Measurements from ENCODE around the gene LRRC10B.

Gene LRRC10B

DNA sequence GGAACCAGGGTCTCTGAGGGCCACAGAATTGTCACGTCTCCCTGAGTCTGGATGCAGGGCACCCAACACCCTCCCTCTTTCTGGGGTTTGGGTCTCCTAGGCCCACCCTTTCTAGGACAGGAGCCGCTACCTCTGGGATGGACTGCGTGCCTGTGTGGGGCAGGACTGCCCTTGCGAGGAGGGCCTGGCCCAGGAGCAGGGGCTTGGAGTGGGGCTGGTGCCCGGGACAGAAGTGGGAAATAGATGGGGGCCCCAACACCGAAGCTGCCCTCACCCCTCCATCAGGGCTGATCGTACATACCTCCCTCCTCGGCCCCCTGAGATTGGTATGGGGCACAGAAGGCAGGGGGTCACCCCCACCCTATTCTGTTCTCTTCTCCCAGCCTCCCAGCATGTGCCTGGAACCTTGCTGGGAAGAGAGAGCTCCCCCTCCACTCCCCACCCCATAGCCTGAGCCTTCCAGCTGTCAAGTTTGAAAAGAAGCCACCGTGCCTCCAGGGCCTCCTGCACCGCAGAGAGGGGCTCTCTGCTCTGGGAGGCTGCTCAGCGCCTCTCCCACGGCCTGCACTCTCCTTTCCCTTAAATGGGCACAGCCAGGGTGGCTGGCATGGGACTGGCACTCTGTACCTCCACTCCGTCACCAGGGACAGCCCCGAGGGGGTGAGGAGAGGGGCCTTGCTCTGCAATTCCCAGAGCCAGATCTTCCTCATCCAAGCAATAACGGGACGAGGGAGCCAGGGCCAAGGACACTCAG lies 1.8 kb downstream of the LRRC10B start:
- DNase-seq: no peak

DNA sequence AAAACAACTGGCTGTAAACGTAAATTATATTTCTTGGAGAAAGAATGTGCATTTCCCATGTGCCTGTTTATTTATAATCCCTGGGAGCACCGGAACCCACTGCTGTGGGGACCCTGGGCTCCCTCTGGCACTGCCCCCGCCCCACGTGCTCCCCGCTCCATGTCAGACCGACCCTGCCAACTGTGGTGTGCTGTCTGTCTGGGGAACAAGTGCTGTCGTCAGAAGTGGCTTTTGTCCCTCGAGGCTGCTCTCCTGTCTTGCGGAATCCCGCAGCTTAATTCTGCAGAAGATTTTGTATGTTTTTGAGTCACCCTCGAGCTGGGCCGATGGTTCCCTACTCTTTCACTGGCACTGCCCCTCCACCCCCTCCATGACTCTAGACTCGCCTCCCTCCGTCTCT lies 2.4 kb downstream of the LRRC10B start:
- no peak for DNase-seq

DNA sequence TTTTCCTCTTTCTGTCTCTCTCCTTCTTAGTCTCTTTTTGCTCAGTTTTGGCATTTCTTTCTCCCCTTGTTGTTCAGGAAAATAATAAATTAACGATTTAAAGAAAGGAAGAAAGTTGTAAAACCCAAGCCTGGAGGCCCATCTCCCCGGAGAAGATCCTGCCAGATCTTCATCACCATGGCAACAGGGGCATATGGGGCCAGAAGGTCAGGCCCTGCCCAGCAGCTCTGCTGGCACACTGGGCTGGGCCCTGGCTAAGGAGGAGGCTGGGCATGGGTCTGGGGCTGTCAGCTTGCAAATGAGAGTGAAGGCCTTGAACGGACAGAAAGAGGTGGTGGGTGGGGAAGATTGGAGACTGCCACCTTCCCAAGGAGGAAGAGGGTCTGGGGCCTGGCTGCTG lies 2.8 kb downstream of the LRRC10B start:
- DNase-seq: no peak

DNA sequence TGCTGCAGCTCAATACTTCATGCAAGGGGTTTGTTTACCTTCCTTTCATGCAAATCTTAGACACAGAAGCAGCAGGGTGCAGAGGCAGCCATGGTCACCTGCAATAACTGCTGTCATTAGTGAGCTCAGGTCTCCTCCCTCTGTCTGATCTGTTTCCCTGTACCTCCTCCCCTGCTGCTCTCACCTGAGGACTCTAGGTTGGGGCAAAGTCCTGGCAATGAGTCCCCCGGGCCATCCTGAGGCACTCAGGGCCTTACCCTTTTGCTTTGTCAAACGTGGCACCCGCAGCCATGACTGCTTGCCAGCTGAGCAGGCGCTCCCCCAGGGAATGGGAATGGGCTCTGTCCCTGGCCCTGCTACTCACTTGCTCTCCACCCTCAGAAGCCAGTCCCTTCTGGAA lies 3.9 kb downstream of the LRRC10B start:
- no peak for DNase-seq

DNA sequence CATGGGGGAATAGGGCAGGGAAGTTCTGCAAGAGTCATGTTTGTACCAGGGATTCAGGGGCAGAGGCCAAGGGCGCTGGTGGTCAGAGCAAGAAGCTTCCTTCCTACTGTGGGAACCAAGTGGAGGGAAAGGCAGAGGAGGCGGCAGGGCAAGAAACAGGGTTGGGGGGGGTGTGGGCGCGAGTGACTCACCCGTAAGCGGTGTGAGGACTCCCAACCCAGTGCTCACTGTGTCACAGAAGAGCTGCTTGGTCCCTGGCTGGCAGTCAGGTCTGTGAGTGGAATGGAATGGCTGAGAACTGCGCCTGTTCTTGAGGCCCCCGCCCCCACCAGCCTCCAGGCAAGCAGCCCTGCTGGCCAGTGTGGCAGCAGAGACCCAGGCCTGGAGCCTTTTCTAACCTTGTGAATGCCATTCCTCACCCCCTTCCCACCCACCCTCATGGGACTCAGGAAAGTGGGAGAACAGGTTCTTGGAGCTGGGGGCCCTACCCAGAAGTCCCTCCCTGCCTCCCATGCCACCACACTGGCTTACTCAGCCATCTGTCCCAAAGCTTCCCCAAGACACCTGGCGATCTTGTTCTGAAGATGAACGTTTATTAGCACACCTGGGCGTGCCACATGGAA lies 4.7 kb downstream of the LRRC10B start:
- DNase-seq: no peak

DNA sequence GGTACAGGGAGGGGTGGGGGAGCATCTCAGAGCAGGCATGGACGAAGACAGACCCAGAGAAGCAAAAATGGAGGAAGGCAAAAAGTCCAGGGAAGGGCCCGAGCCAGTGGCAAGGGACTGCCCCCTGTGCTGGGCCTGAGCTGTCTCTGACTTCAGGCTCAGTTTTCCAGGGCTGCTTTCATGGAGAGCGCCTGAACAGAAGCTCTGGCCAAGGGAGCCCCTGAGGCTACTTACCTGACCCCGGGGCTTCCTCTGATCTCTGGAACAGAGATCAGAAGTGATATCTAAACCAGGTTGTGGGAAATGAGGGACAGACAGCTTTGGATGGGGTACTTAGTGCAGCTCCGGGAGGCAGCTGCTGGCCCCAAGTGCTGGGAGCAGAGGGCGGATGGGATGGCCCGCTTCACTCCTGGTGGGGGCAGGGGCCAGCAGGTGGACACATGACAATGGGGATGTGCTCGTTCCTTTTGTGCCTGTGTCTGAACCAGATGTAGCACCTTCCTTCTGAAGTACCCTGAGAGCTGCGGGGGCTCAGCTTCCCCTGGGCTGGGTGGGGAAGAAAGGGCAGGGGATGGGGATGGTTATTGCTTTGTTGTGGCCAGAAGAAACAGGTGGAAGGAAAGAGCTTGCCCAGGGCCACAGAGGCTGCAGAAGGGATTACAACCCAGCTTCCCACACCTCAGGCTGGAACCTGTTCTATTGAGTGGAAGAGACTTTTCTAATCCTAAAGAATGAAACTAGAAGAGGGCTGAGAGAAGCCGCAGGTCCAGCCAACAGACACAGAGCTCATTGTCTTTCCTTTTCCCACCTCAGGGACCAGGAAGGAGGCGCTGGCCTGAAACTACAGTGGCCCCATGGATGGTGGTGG lies 5.7 kb downstream of the LRRC10B start:
- DNase-seq: no peak

DNA sequence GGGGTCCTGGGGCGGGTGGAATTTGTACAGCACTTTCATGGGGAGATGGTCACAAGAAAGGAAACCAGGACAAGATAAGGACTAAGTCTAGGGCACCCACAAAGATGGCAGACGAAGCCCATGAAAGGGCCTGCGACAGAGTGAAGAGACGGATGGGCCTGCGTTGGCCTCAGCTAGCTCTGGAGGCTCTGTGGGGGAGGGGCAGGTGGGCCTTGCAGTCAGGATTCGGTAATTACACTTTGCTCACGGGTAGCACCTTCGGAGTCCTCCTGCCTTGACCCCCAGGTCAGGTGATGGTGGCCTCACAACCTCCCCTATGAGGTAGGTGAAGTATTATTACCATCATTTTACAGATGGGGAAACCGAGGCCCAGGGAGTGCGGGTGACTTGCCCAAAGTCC lies 7.1 kb downstream of the LRRC10B start:
- DNase-seq: no peak

DNA sequence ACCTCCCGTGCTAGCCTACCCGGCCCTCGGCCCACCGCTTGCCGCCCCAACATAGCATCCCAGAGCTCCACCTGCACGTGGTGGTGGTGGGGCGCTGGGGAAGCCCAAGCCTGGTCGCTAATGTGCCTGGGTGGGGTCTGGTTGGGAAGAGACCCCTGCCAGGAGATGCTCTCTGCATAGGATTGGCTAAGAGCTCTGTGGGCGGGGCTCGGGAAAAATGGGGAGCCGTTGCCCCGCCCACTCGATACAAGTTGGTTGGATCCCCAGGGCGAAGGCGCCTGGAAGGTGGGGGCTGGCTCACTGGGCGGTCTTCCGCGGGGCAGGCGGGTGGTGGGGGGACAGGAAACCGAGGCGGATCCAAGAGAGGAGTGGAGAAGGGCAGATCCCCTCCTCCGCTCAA lies 7.6 kb downstream of the LRRC10B start:
- no peak for DNase-seq

DNA sequence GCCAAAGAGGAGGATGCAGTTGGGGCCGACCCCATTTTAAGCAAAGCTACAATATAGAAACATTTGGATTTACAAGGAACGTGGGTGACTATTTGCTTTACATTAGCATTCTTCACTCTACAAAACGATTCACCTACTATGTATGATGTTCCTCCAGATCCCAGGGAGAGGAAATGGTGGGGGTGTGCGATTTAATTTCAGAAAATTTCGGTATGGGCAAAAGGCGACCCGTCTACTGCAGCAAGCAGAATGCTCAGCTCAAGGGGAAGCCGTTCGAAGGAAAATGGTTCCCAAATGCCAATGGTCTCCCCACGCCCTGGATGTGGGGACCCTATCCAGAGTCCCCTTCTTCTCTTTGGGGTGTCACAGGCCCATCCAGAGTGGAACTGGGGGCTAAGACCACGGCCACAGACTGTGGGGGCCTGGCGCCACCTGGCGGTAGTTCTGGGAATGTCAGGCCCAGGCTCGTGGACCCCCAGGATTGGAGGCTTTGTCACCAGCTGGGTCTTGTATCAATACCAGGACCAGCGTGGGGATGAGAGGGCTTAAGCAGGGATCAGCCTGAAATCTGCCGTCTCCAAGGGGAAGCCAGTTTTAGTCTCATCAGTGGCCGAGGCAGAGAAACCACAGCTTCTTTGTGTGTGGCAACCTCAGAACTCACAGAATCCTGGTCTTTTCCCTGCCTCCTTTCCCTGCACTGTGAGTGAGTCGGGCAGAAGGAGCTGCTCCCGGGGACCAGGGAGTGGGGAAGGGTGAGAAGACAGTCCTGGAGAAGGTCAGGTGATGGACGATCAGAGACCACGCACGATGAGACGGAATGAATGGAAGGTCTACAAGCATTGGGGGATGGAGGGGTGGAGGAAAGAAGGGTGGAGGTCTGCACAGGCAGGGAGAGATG lies 8.4 kb downstream of the LRRC10B start:
- DNase-seq: peak; percentile 26

DNA sequence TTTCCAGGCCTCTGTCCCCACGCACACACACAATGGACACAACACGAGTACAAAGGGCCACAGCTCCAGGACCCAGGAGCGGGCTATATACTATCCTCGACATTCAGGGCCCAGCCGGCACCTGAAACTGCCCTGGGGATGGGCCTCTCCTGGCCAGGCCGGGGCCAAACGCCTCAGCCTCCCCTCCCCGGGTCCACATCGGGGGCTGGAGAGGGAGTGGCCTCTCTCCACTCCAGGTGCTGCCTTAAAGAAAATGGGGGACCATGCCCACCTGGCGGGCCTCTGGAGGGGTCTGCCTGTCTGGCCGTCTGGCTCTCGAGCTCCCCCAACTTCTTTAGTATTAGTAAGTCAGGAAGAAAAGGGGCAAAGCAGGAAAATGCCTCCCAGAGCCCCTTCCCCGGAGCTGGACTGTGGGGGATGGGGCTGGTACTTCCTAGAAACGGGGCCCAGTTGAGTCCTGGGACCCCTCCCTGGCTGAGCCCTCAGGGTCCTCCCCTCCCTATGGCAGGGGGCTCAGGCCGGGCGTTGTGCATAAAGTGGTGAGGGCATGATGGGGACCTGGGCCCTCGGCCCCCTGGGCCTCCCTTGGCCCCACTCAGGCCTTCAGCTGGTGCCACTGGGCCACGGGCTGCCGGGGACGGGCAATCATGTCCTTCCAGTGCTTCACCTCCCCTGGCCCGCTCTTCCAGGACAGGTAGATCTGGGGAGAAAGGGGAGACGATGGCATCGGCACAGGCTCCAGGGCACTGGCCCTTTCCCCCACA lies 9.7 kb downstream of the LRRC10B start:
- DNase-seq: no peak

DNA sequence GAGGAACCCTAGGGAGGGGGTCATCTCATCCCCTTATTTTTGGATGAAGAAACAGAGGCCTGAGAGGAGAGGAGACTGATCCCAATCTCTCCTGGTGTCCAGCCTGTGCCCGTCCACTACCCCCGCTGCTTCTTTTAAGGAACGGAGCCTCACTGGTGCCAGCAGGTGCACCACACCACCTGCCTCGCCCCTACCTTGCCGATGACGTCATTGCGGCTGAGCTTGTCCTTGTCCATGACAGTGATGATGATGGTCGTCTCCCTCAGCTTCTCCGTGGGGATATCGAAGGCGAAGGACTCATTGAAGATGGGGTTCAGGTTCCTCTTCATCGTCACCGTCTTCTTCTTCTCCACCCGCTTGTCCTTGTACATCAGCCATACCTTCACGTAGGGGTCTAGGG lies 14.3 kb downstream of the LRRC10B start:
- no peak for DNase-seq

DNA sequence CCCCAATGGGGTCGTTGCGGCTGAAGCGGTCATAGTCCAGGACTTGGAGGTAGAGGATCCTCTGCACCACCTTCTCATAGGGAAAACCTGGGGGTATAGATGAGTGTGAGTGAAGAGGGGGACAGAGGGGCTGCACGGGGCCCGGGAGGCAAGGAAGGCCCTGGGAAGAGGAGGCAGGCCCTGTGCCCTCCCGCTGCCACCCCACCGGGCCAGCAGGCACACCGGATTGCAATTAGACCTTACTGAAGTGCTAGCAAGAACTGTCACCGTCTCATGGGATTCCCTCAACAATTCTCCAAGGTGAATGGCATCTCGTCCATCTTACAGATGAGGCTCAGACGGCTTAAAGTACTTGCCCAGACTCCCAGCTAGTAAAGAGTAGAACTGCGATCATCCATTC lies 15.9 kb downstream of the LRRC10B start:
- DNase-seq: no peak

DNA sequence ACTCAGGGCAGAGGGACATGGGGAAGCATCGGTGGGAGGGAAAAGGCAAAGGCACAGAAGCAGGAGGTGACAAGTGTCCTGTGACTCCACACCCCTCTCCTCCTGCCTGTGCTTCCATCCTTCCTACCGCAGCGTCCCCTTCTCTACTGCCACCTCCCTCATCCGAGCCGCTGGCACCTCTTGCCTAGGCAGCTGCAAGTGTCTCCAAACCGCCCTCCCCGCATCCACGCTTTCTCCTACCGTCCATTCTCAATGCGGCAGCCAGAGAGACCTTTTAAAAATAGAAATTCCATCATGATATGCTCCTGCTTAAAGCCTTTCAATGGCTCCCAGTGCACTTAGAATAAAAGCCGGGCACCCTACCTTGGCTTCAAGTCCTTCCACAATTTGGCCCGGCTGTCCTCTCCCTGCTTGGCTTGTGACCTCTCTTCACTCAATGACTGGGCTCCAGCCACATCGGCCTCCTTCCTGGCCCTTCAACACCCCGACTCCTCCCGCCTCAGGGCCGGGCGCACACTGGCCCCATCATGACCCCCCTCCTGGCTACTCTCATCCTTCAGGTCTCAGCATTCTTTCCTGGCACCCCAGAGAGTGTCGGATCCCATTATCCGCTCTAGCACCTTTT lies 16.5 kb downstream of the LRRC10B start:
- DNase-seq: no peak

DNA sequence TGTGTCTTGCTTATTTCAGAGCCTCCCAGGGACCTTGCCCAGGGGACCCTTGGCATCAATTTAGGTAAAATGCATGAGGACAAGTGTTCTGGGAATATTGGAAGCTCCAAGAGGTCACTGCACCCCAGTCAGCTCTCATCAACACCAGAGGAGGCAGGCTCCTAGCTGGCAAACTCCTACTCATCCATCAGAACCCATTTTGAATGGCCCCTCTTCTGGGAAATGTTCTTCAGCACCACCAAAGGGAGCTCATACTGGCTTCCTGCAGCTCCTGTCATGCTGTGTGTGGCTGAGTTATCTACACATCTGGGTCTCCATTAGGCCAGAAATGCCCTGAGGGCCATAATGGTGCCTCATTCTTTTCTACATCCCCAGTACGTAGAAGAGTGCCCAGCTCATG lies 17.7 kb downstream of the LRRC10B start:
- no peak for DNase-seq

DNA sequence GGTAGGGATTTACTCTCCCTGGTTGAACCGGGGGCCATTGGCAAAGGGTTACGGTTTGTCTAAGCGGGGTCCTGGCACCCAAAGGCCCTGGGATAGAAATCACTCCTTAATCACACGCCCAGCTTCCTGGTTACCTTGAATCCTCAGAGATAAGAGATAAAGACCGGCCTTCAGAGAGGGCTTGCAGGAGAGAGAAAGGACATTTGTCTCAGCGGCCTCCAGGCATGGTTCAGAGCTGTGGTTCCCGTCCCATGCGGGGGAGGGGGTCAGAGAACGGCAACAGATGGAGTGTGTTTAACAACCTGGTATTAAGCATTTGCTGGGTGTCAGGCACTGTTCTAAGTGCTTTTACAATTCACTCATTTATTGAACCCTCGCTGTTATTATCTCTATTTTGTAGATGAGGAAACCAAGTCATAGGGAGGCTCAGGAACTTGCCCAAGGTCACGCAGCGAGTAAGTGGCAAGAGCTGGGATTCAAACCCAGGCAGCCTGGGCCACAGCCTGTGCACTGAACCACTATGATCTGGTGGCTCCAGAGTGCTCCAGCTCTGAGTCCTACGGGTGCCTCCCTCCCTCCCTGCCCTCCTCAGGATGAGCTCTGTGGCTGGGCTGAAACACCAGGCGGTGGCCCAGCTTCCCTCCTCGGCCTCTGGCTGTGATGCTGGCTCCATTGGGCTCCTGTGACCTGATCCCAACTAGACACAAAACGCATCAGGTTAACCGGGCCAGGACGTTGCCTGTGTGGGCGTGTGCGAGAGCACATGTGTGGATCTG lies 18.6 kb downstream of the LRRC10B start:
- DNase-seq: no peak

DNA sequence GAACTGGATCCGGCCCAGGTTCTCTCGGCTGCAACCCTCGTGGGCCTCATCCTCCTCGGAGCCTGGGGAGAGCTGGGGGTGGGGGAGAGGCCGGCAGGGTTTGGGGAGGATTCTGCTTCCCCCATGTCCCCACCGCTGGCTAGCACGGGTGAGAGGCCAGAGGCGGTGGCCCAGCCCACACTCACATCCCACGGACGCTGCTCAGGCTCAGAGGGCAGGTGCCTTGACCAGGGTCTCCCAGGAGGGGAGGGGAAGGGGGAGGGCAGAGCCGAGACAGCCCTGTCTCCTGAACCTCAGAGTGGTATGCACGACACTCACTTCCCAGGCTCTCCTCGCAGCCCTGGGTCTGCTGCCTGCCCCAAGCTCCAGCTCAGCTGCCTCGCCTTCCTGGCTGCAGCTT lies 19.6 kb downstream of the LRRC10B start:
- no peak for DNase-seq

DNA sequence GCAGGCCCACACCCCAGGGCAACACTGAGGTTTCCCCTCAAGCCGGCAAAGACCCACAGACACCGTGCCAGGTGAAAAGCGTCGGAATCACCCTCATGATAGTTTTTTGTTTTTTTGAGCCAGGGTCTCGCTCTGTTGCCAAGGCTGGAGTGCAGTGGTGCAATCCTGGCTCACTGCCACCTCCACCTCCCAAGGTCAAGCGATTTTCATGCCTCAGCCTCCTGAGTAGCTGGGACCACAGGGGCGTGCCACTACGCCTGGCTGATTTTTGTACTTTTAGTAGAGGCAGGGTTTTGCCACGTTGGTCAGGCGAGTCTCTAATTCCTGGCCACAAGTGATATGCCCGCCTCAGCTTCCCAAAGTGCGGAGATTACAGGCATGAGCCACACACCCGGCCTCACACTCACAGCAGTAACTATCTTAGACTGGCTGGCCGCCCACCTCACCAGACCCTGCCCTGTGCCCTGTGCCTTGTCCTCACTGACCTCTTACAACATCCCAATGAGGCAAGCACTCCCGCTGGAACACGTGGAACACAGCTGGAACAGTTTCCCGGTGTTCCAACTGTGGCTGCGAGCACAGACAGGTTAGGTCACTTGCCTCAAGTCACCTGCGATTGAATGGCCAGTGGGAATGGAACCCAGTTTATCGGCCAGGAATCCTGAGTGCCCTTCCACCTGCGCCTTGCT lies 21.1 kb downstream of the LRRC10B start:
- no peak for DNase-seq

DNA sequence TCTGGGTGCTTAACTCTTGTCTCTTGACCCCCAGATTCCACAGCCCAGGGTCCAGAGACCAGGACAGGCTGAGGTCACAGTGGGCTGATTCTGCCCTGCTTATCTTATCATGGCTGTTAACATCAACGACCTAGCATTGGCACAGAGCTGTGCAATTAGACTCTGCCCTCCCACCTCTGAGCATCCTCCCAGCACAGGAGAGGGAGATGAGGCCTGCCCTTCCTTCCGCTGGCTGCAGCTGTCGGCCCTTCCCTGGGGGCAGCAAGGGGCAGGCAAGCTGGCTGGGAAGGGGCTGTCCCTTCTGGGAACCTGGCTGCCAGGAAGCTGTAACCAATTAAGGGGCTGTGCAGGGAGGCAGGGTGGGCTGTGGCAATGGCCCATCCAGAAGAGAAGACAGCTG lies 22.5 kb downstream of the LRRC10B start:
- no peak for DNase-seq

DNA sequence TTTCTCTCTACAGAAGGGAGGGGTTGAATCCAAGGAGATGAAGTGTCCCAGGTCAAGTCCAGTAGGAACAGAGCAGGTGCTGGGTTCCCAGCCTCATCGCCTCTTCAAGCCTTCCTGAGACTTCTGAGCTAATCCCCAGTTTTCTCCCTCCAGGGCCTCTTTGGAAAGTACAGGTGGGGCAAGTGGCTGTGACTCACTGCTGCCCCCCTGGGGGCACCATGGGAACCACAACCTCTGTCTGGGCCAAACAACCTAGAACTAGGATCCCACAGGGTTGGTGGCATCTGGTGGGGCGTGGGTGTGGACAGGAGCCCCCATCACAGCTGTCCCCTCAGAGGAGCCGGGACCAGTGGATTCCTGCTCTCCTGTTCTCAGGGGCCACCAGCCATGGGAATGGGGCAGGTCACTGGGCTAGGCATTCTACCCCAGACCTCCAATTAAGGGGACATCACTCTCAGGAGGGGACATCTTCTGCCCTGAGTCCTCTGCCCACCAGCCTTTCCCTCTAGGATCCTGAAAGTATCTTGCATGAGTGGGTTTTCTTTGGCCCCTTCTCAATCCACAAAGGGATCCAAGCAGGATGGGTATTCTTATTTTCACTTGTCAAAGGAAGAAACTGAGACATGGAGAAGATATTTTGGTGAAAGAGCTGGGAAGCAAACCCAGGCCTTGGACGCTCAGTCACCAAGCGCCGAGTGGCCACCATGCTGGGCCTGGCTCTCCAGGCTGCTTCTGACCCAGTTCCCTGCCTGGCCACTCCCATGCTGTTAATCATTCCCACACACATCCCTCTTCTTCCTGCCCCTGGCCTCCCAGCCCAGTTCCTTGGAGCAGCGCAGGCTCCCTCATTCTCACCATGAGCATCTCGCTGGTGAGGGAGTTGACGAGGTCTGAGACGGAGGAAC lies 23.8 kb downstream of the LRRC10B start:
- peak; percentile 22 for DNase-seq
